Measurements from ENCODE around the gene C1orf21.

DNA sequence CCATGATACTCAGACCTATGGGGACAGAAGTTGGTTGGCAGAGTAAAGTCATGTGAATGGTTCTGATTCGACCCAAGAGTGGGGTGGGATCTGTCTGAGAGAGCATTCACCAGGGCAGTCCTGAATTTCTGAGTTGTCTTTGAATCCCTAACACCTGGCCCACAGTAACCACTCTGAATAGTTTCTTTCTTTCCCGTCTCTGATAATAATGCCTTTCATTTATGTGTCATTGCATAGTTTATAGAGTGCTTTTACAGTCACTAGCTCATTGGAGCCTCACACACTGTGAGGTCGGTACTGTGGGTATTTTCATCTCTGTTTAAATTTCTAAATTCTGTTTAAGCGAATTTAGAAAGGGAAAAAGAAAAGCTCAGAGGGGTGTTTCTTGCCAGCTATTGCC, 147.1 kb downstream of the C1orf21 start:
- TF ChIP-seq, protein P1, sequence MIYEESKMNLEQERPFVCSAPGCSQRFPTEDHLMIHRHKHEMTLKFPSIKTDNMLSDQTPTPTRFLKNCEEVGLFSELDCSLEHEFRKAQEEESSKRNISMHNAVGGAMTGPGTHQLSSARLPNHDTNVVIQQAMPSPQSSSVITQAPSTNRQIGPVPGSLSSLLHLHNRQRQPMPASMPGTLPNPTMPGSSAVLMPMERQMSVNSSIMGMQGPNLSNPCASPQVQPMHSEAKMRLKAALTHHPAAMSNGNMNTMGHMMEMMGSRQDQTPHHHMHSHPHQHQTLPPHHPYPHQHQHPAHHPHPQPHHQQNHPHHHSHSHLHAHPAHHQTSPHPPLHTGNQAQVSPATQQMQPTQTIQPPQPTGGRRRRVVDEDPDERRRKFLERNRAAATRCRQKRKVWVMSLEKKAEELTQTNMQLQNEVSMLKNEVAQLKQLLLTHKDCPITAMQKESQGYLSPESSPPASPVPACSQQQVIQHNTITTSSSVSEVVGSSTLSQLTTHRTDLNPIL (CRISPR knock-in tag; IDR thresholded peaks at IDR 0.05; ENCODE audit: low read depth) = no peak
- TF ChIP-seq ZFP3 (CRISPR knock-in tag; IDR thresholded peaks at IDR 0.05) (no peak), ZFP30 (CRISPR knock-in tag; IDR thresholded peaks at IDR 0.05) (no peak)
